Measurements from ENCODE around the gene ROS1.

DNA sequence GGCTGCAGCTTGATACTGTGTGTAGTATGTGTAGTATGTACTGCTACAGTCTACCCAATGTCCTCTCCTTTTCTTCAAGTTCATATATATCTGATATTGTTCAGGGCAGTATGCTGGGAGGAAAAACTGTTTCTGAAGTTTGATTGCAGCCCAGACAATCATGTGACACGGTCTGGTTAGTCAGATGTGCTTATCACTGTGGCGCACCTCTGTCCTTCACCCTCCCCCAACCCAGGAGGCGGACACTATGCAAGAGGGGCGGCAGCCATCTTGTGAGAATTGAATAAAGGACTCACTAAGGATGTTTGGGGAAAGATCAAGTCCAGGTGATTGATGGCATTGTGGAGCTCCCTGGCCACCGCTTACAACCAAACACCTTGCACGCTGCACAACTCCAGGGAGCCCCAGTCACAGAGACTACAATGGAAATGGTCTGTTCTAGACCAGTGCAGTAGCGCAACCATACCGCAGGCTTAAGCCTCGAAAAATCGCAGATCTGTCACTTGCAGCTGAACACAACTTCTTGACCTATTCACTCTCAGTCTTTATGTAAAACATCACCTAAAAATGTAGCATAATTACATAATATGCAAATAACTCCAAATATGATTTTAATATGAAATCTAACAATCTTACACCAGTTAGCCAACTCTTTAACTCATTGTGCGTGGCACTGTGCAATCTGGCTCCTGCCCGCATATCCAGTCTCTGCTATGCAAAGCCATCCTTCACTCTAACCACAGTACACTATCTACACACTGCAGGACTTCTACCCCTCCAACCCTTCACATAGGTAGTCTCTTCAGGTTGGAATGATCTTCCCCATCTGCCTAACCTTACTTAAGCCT is 81.1 kb downstream of the ROS1 start:
- TF ChIP-seq MXI1 (IDR thresholded peaks at IDR 0.05; ENCODE audit: low read depth, low read length) (no peak), NFYB (IDR thresholded peaks at IDR 0.05; ENCODE audit: insufficient read depth, low read depth, low read length) (no peak), ZNF24 (IDR thresholded peaks at IDR 0.05) (no peak), SMC3 (IDR thresholded peaks at IDR 0.05; ENCODE audit: borderline replicate concordance, low read length) (no peak)
- TF ChIP-seq, protein P1, sequence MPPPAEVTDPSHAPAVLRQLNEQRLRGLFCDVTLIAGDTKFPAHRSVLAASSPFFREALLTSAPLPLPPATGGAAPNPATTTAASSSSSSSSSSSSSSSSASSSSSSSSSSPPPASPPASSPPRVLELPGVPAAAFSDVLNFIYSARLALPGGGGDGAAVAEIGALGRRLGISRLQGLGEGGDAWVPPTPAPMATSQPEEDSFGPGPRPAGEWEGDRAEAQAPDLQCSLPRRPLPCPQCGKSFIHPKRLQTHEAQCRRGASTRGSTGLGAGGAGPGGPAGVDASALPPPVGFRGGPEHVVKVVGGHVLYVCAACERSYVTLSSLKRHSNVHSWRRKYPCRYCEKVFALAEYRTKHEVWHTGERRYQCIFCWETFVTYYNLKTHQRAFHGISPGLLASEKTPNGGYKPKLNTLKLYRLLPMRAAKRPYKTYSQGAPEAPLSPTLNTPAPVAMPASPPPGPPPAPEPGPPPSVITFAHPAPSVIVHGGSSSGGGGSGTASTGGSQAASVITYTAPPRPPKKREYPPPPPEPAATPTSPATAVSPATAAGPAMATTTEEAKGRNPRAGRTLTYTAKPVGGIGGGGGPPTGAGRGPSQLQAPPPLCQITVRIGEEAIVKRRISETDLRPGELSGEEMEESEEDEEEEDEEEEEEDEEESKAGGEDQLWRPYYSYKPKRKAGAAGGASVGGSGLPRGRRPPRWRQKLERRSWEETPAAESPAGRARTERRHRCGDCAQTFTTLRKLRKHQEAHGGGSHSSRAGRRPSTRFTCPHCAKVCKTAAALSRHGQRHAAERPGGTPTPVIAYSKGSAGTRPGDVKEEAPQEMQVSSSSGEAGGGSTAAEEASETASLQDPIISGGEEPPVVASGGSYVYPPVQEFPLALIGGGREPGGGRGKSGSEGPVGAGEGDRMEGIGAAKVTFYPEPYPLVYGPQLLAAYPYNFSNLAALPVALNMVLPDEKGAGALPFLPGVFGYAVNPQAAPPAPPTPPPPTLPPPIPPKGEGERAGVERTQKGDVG (CRISPR knock-in tag; IDR thresholded peaks at IDR 0.05): no peak
- TF ChIP-seq, protein P2, sequence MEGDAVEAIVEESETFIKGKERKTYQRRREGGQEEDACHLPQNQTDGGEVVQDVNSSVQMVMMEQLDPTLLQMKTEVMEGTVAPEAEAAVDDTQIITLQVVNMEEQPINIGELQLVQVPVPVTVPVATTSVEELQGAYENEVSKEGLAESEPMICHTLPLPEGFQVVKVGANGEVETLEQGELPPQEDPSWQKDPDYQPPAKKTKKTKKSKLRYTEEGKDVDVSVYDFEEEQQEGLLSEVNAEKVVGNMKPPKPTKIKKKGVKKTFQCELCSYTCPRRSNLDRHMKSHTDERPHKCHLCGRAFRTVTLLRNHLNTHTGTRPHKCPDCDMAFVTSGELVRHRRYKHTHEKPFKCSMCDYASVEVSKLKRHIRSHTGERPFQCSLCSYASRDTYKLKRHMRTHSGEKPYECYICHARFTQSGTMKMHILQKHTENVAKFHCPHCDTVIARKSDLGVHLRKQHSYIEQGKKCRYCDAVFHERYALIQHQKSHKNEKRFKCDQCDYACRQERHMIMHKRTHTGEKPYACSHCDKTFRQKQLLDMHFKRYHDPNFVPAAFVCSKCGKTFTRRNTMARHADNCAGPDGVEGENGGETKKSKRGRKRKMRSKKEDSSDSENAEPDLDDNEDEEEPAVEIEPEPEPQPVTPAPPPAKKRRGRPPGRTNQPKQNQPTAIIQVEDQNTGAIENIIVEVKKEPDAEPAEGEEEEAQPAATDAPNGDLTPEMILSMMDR (IDR thresholded peaks at IDR 0.05 in 2 of 3, conservative IDR thresholded peaks at IDR 0.05 in 1 of 3; ENCODE audit: control insufficient read depth in 2 of 3, extremely low read depth in 1 of 3, insufficient read depth in 1 of 3, low read depth in 3 of 3, low read length in 3 of 3): no peak

Data from GM12878 (cell line).